Hematopoietic multipotent progenitor cell treated with erythropoietin and hydrocortisone succinate and interleukin-3 and kit ligand, for 8 days (in vitro differentiated cells): ENCODE results near the gene PSMG1.

Experiments used
- DNase-seq: peaks from one replicate; pipeline ENCODE4 v3.0.0-alpha.2; 2015

The PSMG1 gene

GRCh38 chr21:39153842-39154241, 29.4 kb downstream of the PSMG1 start:
- DNase-seq: no peak

- DNase-seq: peak; percentile 54
Measured at GRCh38 chr21:39153373-39153772, 29.9 kb downstream of the PSMG1 start.

- no peak for DNase-seq
Measured at GRCh38 chr21:39152271-39152670, 31.0 kb downstream of the PSMG1 start.

GRCh38 chr21:39150877-39151276, 32.4 kb downstream of the PSMG1 start:
- no peak for DNase-seq

GRCh38 chr21:39150316-39150715, 32.9 kb downstream of the PSMG1 start:
- no peak for DNase-seq

DNA sequence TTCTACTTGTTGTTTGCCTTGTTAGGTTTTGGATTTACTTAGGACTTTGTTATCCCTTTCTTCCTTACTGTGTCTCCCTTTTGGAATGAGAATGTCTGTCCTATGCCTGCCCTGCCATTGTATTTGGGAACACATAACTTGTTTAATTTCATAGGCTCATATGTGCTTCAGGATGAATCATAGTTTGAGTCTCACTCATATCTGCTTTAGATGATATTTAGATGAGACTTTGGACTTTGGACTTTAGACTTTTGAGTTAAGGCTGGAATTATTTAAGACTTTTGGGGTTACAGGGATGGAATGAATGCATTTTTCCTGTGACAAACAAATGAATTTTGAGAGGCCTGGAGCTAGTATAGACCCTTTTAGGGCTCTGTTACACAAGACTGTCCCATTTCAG, 33.4 kb downstream of the PSMG1 start:
- DNase-seq: no peak

DNA sequence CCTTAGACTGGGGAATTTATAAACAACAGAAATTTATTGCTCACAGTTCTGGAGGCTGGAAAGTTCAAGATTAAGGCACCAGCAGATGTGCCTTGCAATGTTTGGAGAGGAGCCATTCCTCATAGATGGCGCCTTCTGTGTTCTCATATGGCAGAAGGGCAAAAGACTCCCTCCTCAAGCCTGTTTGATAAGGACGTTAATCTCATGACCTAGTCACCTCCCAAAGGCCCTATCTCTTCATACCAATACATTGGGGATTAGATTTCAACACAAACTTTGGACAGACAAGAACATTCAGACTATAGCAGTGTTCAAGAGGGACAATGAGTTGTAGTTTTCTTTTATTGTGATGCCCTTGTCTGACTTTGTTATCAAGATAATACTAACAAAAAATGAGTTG, 34.3 kb downstream of the PSMG1 start:
- peak; percentile 91 for DNase-seq

DNA sequence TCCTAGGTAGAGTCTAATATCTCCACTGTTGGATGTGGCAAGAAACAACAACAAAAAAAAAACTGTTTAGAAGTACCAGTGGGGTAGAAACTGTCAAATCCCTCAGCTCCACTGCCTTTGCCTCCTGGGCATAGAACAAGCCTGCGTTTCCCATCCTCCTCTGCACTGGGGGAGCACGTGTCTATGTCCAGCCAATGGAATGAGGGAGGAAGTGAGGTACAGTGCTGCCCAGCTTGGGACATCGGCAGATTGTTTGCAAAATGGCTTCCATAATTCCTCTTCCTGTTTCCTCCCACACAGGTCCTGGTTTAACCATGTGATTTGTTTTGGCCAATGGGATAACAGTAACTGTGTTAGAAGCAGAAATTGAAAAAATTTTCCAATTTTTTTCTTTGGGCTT, 39.1 kb downstream of the PSMG1 start:
- no peak for DNase-seq

DNA sequence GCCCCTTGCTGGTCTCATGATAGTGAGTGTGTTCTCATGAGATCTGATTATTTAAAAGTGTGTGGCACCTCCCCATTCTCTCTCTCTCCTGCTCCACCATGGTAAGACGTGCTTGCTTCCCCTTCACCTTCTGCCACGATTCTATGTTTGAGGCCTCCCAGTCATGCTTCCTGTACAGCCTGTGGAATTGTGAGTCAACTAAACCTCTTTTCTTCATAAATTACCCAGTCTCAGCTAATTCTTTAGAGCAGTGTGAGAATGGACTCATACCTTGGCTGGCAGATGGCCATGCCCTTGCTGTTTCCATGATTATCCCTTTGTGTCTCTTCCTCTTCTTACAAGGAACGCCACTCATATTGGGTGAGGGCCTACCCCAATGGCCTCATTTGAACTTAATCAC, 40.3 kb downstream of the PSMG1 start:
- DNase-seq: no peak

DNA sequence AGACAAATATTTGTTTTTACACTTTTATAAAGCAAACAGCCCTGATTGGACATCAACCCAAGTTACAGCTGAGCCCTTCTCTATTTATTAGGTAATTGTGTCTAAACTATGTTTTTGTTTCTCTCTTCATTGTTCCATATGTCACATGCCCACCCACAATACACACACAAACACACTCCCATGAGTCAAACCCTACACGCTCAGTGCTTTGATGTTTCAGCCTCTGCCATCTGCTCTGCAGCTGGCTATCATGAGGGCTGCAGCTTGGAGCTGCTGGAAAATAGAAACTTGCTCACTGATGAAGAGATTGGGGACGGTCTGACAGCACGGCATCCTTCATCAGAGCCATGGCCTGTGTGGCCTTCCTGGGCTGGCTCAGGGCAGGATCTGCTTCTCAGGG, 41.7 kb downstream of the PSMG1 start:
- DNase-seq: peak; percentile 33

DNA sequence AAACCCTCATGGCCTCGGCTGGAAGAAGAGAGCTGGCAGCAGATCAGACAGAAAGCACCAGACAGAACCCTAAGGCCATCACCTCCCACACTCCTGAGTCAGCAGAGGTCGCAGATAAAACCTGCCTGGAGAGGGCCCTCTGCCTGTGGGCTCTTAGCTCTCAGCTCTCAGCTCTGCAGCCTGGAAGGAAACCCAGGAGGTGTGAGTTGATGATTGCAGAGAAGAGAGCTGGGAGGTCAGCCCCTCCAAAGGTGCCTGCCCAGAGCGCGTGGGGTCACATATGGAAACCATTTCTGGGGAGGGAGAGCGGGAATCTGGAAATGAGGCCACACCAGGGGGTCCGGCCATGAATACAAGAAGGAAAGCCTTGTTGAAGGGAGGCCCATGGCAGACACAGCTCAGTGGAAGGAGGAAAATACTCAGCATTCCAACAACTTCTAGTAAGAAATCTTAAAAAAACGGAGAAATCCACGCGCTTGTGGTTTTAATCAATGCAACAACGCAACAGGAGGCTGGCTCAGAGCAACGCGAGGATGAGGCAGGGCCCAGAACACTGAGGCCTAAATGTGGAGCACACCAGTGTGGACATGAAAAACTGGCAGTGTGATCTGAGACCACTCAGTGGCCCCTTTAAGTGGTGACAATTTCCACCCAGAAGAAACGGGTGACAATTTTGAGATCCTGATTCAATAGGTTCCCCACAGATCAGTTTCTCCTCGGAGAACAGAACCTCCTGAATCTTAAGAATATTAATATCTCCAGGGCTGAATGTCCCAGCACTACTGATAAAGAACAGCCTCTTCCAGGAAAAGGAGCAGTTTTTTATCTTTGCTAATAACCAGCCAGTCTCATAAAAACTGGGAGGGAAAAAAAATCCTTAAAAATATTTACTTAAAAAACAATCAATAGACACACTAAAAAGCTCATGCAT, 45.7 kb downstream of the PSMG1 start:
- peak; percentile 80 for DNase-seq

GRCh38 chr21:39136711-39137110, 46.5 kb downstream of the PSMG1 start:
- DNase-seq: no peak

DNA sequence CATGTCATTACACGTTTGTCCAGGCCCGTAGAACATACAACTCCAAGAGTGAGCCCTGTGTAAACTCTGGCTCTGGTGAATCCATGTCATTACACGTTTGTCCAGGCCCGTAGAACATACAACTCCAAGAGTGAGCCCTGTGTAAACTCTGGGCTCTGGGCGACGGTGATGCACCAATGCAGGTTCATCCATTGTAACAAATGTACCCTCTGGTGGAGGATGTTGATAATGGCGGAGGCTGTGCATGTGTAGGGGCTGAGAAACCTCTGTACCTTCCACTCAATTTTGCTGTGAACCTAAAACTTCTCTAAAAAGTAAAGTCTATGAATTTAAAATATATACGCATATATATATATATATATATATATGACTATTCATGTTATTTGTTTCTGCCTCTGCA, 47.1 kb downstream of the PSMG1 start:
- peak; percentile 66 for DNase-seq

DNA sequence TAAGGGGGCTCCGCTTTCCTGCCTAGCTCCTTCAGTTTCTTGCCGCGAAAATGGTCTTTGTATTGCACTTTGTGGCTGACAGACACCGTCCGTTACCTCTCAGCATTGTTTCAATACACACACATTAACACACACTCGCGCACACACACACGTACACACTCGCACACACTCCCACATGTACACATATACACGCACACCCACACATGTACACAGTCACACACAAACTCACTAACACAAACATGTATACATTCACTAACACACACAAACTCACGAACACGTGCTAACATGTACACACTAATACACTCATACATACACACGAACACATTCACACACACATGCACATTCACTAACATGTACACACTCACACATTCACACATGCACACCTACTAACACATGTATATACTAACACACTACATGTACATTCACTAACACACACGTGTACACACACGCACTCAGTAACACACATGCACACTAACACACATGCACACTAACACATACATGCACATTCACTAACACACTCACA, 48.9 kb downstream of the PSMG1 start:
- no peak for DNase-seq

- no peak for DNase-seq
Measured at GRCh38 chr21:39132248-39132647, 51.0 kb downstream of the PSMG1 start.

DNA sequence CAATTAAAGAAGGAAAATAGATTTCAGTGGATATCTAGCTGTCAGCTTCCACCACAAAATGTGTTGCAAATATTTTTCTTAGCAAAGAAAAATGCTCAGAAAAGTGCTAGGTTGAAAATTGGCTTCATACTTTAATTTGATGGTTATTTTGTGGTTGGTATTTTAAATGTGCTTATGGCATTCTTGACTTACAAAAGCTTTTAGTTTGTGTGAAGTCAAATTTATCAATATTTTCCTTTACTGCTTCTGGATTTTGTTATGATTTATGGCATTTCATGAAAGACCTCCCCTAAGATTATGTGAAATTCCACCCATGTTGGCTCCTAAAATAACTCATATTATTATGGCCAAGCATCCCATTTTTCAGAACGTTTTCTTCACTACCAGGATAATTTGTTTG, 51.5 kb downstream of the PSMG1 start:
- DNase-seq: no peak

DNA sequence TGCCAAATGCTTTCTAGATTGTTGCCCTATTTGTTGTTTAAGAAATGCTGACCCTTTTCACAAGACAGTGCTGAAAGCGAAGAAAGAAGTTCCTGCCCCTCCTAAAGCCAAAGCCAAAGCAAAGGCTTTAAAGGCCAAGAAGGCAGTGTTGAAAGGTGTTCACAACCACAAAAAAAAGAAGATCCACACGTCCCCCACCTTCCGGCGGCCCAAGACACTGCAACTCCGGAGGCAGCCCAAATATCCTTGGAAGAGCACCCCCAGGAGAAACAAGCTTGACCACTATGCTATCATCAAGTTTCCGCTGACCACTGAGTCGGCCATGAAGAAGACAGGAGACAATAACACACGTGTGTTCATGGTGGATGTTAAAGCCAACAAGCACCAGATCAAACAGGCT, 55.7 kb downstream of the PSMG1 start:
- DNase-seq: no peak

- DNase-seq: no peak
Measured at GRCh38 chr21:39126486-39126806, 56.8 kb downstream of the PSMG1 start.

GRCh38 chr21:39125752-39126485, 57.3 kb downstream of the PSMG1 start:
- peak; percentile 87 for DNase-seq
